Uterus (tissue), 4 donors: ENCODE measurements around the gene ASB13. TPM values are rescaled to one million over a fixed set of nuclear protein-coding genes. Genes with fewer than 3 reads are reported as not detected.

Source experiments
- DNase-seq, 2 donors: peaks; one replicate each; pipeline ENCODE4 v3.0.0-alpha.2; 2019 to 2020
- H3K27ac ChIP-seq, 2 donors: fragments of 200-600 bp; sonication (generic); 1 replicate in 1 of 2; 2 replicates in 1 of 2; pipeline ENCODE4 v1.5.1; 2016 to 2018
- H3K27me3 ChIP-seq, 2 donors: fragments of 200-600 bp; sonication (generic); one replicate each; pipeline ENCODE4 v1.5.1; 2018 to 2019; ENCODE audit warnings: control low read depth in 1 of 2
- H3K36me3 ChIP-seq, 2 donors: fragments of 200-600 bp; sonication (generic); one replicate each; pipeline ENCODE4 v1.5.1; 2019; ENCODE audit warnings: control low read depth in 1 of 2
- H3K4me1 ChIP-seq, 2 donors: fragments of 200-600 bp; sonication (generic); one replicate each; pipeline ENCODE4 v1.5.1; 2018 to 2019; ENCODE audit warnings: control low read depth in 1 of 2
- H3K4me3 ChIP-seq, 2 donors: fragments of 200-600 bp; sonication (generic); 1 replicate in 1 of 2; 2 replicates in 1 of 2; pipeline ENCODE4 v1.5.1; 2018 to 2019; ENCODE audit warnings: mild to moderate bottlenecking in 1 of 2
- H3K9me3 ChIP-seq, 2 donors: fragments of 200-600 bp; sonication (generic); one replicate each; pipeline ENCODE4 v1.5.1; 2019; ENCODE audit warnings: control low read depth in 1 of 2
- CTCF ChIP-seq, 4 experiments: fragments of 200-600 bp in 2 of 4; fragments of 450-650 bp in 2 of 4; sonication (generic) in 2 of 4; IDR thresholded peaks; one replicate each; pipeline ENCODE4 v1.5.1; 2016 to 2019; ENCODE audit warnings: antibody characterized with exemption in 4 of 4, mild to moderate bottlenecking in 2 of 4, moderate library complexity in 1 of 4
- POLR2A ChIP-seq, 2 donors: fragments of 450-650 bp; IDR thresholded peaks; one replicate each; pipeline ENCODE4 v1.6.1; 2016; ENCODE audit warnings: antibody characterized with exemption in 2 of 2, mild to moderate bottlenecking in 1 of 2, moderate library complexity in 1 of 2
- intact Hi-C: fragments of 100-400 bp; cut with DNase I; formaldehyde crosslinking; loops from one replicate; pipeline ENCODE4 v1.15.1; 2023; ENCODE audit warnings: low total_unique reads
- total RNA-seq, 4 donors: library from RNA; depleted of rRNA in 3 of 4; stranded (reverse); fragments of >200 nt in 3 of 4; gene quantifications; one replicate each; pipeline versions ENCODE4 v1.1.0 to v1.2.4, GENCODE V29; 2014 to 2023
- donor health status: DM: yes; HTN: yes; CAD: no.

The ASB13 gene
- total RNA-seq, 4 donors from 2014 or later, result 8.7 to 25.7 (median 17.9) TPM

DNA sequence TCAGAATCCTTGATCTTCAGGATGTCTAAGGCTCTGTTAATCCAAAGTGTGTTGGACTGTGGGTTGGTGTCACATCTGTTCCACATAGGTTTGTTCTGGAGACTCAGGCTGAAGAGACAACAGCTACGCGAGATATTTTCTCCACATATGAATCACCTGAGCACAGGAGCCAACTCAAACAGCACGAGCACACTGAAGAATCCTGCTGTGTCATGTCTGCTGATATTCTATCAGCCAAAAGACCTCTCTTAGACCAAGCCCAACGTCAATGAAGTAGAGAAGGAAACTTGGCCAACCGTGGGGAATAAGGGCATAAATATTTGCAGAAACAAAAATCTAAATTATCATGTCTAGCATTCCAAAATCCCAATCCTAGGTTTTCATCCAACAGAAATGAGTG, 15.5 kb upstream of the ASB13 start:
- no peaks in the 10 kb centered on the region for H3K36me3 ChIP-seq
- H3K27ac ChIP-seq, result no peak overlapping the region
- intact Hi-C loops, result no loop called here

GRCh38 chr10:5679606-5680005, 13.2 kb upstream of the ASB13 start:
- Histone ChIP-seq H3K4me1 (peaks cover 0 to 4% of the 10 kb centered on the region in 2 donors), H3K4me3 (no peak overlapping the region), H3K27me3 (no peaks in the 10 kb centered on the region), H3K36me3 (no peaks in the 10 kb centered on the region), H3K9me3 (no peaks in the 10 kb centered on the region), H3K27ac (no peak overlapping the region)
- intact Hi-C loops, result no loop called here
- no peak for DNase-seq
- TF ChIP-seq CTCF (IDR thresholded peaks at IDR 0.05) (no peak), POLR2A (IDR thresholded peaks at IDR 0.05) (no peak)

More for the DNA sequence above, 15.5 kb upstream of the ASB13 start:
- no peaks in the 10 kb centered on the region for H3K9me3 ChIP-seq
- peaks cover 0 to 10% of the 10 kb centered on the region in 2 donors for H3K4me1 ChIP-seq
- DNase-seq, result no peak
- no peaks in the 10 kb centered on the region for H3K27me3 ChIP-seq
- TF ChIP-seq POLR2A (IDR thresholded peaks at IDR 0.05), result no peak
- TF ChIP-seq CTCF (IDR thresholded peaks at IDR 0.05), result no peak
- H3K4me3 ChIP-seq, result no peak overlapping the region

- Histone ChIP-seq H3K27ac (no peak overlapping the region), H3K36me3 (no peaks in the 10 kb centered on the region), H3K27me3 (no peaks in the 10 kb centered on the region), H3K4me1 (peaks cover 0 to 3% of the 10 kb centered on the region in 2 donors), H3K4me3 (no peak overlapping the region), H3K9me3 (no peaks in the 10 kb centered on the region)
- TF ChIP-seq POLR2A (IDR thresholded peaks at IDR 0.05), result no peak
- TF ChIP-seq CTCF (IDR thresholded peaks at IDR 0.05), result no peak
- intact Hi-C loops, result no loop called here
- no peak for DNase-seq
Observed at GRCh38 chr10:5679037-5679435, 12.6 kb upstream of the ASB13 start.

DNA sequence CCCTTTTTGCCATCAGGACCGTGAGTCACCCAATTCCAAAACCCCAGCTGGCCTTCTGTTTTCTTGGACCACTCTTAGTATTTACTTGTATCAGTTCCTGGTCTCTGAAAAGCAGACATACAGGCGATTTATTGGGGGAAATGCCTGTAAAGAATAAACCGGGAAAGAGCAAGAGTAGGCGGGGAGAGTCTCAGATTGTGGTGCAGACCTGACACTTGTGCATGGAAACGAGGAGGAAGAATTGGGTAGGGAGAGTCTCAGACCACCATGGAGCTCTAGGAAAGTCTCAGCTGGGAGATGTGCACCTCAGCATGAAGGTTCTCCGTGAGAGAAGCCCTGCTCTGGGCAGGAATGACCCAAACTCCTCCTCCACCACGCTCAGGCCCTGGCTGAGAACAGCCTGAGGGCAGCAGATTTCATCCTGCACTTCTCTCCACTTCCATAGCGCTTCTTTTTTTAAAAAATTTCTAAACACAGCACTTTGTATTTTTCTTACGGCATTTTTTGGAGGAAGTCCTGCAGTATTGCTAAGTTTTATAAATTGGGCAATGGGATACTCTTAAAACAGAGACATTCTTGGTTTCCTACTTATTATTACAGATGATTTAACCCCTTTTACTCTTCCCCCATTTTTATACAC, 12.1 kb upstream of the ASB13 start:
- no peak overlapping the region for H3K27ac ChIP-seq
- intact Hi-C loops, result no loop called here
- DNase-seq, result no peak
- H3K27me3 ChIP-seq, result no peaks in the 10 kb centered on the region
- no peaks in the 10 kb centered on the region for H3K4me1 ChIP-seq
- TF ChIP-seq POLR2A (IDR thresholded peaks at IDR 0.05), result no peak
- no peak for TF ChIP-seq CTCF (IDR thresholded peaks at IDR 0.05)
- H3K9me3 ChIP-seq, result no peaks in the 10 kb centered on the region
- no peaks in the 10 kb centered on the region for H3K36me3 ChIP-seq
- no peak overlapping the region for H3K4me3 ChIP-seq

GRCh38 chr10:5670662-5671375, 4.4 kb upstream of the ASB13 start:
- no peaks in the 10 kb centered on the region for H3K27me3 ChIP-seq
- TF ChIP-seq POLR2A (IDR thresholded peaks at IDR 0.05), result no peak
- TF ChIP-seq CTCF (IDR thresholded peaks at IDR 0.05), result no peak
- H3K4me3 ChIP-seq, result no peak overlapping the region
- H3K9me3 ChIP-seq, result no peaks in the 10 kb centered on the region
- no peak overlapping the region for H3K27ac ChIP-seq
- H3K4me1 ChIP-seq, result peaks cover 3 to 5% of the 10 kb centered on the region in 2 donors
- H3K36me3 ChIP-seq, result no peaks in the 10 kb centered on the region
- no peak for DNase-seq
- intact Hi-C loops, result no loop called here
